NCI-H2107 treated with DMSO at 0.1 percent for 48 hours (cell line): ENCODE data around the gene REEP6.
A peak's percentile ranks its signal among the peaks of the same experiment; 100 is the strongest.
"Not testable (repeated sequence)": the region's sequence is repeated elsewhere in the genome, so short reads cannot be mapped to it uniquely, and the experiment has no call there.

ENCODE experiments used
- DNase-seq: peaks from one replicate; lab custom pipeline; 2025; ENCODE audit not compliant: unreplicated experiment; lab: John Stamatoyannopoulos, UW

REEP6 gene

DNA sequence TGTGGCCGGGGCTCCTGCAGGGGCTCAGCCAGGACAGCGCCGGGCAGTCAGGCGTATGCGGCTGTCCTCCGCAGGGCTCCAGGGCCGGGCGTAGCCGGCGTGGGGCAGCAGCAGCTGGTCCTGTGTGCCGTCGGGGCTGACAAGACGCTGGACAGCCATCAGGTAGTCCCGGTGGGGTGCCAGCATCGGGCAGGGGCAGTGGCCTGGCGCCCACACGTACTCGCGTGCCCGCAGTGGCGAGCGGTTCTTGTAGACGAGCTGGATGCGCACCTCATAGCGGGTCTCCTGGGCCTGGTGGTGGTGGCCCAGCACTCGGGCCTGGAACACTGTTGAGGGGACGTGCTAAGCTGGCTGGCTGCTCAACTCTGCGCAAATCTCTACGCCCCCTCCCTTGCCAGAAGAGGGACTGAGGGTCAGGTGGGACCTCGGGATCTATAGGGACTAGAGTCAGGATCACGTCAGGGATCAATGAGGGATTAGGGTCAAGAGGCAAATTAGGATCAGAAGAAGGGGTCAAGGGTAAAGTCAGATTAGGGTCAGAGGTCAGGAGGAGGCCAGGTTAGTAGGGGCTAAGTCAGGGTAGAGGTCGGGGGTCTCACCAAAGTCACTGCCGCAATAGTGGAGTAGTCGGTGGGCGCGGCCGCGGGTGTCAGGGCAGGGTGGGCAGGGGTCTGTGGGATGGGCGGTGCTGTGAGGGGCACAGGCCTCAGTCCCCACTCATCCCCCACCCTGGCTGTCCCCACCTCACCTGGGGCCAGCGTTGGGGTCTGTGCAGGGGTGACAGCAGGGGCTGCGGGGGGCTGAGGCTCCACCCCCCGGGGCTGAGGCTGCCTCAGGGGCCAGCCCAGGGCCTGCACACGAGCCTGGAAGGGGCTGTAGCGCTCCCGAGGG is 15.3 kb downstream of the REEP6 start:
- no peak for DNase-seq

DNA sequence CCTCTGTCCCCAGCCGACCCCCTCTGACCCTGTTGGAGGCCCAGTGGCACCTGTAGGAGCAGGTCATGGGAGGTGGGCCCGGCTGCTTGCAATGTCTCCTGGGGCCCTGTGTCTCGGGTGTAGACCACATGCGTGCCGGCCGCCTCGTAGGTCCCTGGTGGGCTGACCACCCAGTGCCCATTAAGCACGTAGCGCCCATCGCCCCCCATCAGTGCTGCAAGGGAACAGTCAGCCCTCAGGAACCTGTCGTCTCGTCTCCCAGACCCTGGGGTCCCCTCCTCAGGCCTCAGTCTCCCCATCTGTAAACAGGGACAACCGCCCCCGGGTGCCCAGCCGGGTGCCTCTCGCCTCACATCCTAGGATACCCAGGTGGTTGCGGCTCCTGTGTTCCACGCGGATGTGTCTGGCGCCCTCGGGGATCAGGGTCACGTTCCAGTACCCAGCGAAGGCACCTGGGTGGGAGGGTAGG is 16.2 kb downstream of the REEP6 start:
- no peak for DNase-seq

DNA sequence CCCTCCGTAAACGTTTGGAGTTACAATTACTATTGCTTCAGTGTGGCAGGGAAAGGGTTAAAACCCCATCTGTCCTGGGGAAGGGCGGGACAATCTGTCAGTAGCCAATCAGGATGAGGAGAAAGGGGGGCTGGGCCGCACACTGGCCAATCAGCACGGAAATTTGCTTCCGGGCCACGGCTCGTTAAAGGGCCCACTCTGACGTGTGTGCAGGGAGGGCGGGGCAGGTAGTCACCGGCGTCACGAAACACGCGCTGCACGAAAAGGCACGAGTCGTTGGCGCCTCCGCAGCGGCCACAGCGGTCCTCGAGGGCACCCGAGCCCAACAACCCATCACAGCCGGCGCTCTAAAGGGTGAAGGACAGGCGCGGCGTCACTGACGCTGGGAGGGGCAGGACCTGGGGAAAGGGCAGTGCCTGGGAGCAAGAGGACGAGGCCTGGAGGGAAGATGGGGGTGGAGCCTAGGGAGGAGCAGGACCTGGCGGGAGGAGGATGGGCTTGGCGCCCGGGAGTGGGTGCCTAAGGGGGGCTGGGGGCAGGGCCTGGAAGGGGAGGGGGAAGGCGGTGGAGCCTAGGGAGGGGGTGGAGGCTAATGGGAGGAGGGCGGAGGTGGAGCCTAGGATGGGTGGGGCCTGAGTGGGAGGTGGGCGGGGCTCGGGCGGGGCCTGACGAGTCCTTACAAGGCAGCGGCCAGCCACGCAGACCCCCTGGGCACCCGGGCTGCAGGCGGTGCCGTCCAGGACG is 17.0 kb downstream of the REEP6 start:
- peak; percentile 16 for DNase-seq

DNA sequence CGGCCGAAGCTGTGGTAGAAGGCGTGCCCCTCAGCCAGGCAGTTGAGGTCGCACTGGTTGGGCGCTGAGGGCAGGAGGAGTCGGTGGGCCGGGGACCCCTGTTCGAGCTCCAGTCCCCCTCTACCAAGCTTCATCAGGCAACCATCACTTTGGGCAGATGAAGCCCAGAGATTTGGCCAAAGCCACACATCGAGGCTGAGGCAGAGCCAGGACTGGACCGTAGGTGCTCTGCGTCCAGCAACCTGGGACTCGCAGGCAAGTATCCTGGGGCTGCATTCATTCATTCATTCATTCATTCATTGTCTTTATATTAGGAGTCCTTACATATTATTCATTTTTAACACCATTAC is 17.5 kb downstream of the REEP6 start:
- no peak for DNase-seq

DNA sequence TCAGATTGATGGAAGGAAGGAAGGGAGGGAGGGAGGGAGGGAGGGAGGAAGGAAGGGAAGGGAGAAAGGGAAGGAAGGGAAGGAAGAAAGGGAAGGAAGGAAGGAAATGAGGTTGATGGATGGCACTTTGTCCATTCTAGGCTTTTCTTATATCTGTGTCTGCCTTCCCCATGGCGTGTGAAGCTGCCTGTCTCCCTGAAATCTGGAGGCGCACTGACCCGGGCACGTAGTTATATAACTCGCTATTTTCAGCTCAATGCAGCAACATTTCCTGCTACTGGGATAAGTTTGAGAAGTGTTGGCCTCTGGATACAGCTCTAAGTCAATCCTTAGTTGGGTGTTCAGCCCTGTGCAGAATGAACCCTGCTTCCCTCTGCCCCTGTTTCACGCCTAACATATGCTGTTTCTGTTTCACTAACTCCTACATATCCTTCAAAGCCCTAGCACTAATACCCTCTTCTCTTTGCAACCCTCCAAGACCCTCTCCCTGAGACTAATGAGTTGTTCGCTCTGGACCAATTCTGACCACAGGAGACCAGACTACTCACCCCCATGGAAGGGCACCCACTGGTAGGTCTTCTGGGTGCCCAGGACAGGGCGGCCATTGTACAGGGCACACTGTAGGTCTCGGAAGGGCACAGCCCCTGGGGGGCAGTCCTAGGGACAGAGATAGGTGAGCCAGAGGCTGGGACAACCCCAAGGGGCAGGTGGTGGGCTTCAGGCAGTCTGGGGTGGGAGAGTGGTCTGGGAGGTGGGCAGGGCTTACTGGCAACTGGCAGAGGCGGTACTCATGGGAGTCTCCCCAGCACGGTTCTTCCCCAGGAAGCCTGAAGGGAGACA is 18.8 kb downstream of the REEP6 start:
- DNase-seq: no peak

DNA sequence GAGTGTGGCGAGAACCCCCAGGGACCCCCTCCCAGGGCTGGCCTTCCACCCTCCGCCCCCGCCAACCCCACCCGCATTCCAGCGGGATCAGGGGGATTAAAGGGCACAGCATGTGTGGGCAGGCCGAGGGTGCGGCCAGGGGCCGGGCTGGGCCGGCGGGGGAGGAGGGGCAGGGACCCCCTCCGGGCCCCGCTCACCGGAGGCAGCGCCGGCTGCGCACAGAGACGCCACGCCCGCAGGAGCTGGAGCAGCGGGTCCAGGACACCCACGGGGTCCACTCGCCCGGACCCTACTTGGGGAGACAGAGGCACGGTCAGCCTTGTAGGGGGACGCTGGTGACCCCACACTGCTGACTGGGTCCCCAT is 19.4 kb downstream of the REEP6 start:
- DNase-seq: no peak

DNA sequence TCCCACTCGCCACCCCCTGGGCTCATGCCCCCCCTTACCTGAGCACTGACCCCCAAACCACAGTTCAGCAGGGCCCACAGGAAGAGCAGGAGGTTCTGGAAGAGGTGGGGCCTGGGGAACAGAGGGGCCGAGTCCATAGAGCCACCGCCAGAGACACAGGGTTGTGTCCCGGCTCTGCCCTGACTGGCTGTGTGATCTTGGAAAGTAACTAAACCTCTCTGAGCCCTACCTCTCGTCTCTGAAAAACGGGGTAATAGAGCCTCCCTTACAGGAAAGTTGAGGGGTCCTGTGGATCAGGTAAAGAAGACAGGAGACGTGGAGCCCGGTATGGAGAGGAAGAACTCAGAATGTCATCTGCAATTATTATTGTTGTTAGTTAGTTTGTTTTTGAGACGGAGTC is 19.8 kb downstream of the REEP6 start:
- no peak for DNase-seq

DNA sequence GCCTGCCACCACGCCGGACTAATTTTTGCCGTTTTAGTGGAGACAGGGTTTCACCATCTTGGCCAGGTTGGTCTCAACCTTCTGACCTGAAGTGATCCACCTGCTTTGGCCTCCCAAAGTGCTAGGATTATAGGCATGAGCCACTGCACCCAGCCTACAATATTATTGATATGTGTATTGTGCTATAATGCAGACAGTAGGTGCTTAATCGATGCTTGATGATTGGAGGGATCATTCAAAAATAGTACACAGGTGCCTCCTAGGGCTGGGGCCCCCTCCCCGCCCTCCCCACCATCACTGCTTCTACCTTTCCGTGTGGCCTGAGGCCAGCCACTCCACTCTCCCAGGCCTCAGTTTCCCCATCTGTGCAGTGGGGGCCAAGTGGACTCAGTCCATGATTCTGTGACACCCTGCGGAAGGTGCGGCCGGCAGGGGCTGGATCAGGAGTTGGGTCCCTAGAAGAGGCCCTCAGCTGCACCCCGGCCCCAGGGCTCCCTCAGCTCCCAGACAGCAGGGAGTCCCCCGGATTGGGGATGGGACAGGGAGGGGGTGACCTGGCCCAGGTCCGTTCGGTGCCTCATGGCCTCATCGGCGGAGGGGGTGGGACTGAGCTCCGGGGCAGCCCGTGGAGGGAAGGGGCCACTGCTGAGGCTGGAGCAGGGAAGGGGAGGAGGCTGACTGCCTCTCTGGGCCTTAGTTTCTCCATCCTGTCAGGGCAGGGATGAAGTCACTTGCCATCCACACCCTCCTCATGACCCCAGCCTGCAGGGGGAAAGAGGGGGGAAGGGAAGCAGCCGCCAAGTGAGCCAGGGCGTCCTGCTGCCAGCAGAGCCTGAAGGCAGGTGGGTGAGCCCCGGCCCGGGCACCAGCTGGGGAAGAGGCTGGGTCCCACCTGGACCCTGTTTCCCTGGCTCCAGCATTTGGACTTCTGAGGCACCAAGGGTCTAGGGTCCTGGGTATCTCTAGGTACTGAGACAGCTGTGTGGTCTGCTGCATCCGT is 20.6 kb downstream of the REEP6 start:
- DNase-seq: no peak

DNA sequence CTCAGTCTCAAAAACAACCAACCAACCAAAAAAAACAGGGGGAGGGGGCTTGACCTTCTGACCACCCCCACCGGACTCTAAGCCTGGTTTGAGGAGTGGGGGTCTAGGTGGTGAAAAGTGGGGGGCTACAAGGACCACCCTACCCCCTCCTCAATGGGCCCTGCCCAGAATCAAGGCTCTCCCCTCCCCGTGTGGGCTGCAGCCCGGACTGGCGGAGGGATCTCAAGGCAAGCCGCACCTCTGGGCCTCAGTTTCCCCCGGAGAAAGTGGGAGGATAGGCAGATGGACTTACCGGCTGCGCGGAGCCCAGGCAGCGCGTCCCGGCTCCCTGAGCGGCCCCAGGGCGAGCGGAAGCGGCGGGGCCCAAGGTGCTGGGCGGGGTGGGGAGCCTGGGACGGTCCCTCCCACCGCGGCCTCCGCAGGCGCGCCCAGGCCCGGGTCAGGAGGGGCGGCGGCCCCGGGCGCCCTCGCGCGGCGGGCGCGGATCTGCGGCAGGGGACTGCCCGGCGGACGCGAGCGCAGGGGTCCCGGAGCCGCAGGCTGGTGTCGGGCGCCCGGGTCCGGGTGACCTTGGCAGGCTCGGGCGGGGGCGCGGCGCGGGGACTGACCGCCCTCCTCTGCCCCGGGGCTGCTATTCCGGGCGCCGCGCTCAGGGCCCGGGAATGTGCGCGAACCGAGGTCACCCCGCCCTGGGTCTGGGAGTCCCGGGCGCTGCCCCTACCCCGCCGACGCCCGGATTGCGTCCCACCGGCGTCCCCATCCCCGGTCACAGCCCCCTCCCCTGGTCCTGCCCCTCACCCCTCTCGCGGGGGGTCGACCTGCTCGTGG is 21.9 kb downstream of the REEP6 start, which contains the start of gene ADAMTSL5:
Gene ADAMTSL5, minus strand, starts transcription at position 349 of the 828 bp plus-strand sequence. CDS start 2,076 bp downstream, outside the sequence.
- no peak for DNase-seq

DNA sequence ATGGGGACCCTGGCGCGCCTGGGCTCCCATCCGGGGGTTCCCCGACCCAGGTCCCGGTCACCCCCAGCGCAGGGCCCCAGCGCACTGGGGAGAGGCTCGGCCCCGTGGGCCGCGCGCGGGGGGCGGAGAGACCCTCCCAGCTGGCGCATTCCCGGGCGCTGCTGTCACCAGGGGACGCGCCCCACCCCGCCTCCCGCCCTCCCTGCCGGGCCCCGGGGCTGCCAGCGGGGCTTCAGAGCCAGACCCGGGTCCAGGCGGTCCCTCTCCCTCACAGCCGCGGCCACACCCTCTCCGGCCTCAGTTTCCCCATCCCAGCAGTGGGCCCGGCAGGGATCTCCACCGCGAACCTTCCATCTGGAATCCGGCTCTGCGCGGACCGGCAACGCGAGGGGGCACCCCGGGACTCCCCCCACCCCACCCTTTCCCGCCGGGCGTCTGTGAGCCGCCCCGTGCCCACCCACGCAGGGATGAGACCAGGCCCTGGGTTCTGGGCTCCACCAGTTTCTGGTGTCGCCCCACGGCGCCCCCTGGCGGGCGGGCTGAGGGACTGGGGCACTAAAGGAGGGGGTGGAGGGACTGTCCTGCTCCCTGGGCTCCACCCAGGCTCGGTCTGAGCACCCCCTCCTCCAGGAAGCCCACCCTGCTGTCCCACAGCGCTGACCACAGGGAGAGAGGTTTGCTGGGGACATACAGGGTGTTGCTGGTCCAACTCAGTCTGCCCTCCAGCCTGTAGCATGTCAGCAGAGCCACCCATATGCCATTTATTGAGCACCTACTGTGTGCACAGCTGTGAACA is 22.7 kb downstream of the REEP6 start:
- no peak for DNase-seq

DNA sequence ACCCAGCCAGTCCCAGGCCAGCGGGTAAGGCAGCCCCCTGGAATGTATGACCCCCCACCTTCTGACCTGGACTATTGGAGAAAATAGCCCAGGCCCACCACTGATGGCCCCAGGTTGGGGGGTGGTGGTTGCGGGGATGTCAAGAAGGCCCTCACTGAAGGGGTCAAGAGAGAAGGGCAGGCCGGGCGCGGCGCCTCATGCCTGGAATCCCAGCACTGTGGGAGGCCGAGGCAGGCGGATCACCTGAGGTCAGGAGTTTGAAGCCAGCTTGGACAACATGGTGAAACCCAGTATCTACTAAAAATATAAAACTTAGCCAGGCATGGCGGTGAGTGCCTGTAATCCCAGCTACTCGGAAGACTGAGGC is 23.3 kb downstream of the REEP6 start:
- DNase-seq: no peak

DNA sequence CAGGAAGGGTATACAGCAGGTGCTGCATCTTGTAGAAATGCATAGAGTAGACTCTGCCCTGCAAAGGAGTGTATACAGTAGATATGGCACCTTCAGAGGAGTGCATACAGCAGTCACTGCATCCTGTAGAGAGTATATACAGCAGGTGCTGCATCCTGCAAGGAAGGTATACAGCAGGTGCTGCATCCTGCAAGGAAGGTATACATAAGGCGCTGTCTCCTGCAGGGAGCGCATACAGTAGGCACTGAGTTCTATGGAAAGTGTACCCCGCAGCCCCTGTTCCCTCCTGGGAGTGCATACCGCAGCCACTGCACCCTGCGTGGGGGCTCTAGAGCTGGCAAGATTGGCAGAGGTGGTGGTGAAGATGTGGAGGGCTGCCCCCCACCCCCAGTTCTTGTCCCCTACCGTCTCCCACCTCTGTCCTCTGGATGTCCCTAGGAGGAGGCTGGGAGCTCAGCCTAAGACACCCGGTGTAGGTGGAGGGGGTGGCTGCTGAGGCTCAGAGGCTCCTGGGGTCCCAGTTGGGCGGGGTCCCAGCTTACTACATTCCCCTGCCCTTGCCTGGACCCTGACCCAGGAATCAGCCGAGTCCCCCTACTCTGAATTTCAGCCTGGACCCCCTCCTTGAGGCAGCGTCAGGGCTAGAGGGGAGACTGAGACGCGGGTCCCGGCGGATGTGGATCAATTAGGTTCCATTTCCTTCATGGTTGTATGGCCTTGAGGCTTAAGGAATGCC is 24.2 kb downstream of the REEP6 start:
- DNase-seq: no peak

DNA sequence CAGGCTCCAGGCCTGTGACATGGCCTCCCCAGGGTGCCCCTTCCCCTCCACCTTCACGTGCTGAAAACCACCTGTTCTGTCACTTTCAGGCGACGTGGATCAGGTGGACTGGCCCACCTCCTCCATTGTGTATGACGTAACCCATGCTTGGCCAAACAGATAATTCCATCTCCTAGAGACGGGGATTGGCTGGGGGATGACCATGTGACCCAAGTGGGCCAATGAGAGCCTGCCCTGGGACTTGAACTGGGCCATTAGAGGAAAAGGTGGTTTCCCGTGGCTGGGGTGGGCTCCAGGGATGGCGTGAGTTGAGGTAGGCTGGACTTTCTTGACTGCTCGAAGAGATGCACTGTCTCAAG is 25.4 kb downstream of the REEP6 start:
- no peak for DNase-seq

DNA sequence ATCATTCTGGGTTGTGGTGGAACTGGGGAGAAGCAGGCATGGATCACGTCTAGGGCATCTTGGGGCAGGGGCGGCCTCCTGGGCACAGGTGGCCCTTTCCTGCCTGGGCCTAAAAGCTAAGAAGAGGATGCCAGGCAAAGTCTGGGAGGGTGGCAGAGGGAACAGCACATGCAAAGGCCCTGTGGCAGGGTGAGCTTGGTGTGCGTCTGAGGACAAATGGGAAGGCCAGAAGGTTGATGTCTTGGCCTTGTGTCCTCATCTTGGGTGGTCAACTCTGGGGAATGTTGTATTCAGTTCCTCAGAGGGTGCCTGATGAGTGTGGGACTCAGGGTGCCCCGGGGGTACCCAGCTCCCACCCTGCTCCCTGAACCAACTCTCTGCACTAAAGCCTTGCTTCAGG is 27.5 kb downstream of the REEP6 start:
- DNase-seq: no peak

DNA sequence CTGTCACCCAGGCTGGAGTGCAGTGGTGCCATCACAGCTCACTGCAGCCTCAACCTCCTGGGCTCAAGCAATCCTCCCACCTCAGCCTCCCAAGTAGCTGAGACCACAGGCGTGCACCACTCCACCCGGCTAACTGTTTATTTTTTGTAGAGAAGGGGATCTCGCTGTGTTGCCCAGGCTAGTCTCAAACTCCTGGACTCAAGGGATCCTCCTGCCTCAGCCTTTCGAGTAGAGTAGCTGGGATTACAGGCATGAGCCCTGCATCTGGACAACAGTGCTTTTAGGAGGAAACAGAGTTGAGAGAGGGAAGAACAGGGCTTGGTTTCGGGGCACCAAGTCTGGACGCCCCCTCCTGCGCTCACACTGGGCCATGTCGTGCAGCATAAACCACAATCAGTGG is 28.8 kb downstream of the REEP6 start:
- not testable (repeated sequence) for DNase-seq

DNA sequence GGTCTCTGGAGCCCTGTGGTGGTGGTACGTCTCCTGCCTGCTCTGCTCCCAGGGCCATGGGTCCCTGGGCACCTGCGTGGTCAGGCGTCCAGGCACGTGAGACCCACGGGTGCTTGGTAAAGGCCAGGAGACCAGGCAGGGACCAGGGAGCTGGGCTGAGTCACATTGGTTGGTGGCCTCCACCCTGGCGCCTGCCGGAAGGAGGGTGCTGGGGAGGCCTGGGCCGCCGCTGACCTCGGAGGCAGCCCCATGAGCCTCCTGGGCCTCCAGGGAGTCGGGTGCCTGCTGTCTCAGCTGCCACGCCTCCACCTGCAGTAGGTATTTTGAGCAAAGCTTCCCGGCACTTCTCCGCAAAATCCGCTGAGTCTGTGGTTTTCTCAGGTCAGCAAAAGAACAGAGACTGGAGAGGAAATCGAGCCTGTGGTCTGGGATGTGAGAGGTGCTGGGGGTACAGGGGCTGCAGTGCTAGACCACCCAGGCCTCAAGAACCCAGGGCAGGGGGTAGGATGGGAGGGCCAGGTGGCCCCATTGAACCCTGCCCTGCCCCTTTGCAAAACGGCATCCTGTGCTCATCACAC is 29.3 kb downstream of the REEP6 start:
- no peak for DNase-seq

DNA sequence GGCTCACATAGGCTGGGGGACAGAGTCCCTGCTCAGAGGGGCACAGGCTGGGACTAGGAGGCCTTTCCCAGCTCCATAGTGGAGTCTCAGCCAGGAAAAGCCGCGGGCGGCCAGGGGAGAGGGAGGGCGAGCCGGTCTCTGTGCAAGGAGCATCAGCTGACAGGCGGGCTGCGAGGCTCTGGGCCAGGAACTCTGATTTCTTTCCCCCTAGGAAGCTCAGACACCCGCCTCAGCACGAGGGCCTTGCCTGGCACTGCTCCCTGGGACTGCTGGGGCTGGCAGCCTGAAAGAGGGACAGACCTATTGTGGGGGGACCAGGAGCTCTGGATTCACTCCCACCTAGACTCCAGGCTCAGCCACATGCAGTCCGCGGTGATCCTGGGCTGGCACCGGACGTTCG is 30.7 kb downstream of the REEP6 start:
- no peak for DNase-seq

DNA sequence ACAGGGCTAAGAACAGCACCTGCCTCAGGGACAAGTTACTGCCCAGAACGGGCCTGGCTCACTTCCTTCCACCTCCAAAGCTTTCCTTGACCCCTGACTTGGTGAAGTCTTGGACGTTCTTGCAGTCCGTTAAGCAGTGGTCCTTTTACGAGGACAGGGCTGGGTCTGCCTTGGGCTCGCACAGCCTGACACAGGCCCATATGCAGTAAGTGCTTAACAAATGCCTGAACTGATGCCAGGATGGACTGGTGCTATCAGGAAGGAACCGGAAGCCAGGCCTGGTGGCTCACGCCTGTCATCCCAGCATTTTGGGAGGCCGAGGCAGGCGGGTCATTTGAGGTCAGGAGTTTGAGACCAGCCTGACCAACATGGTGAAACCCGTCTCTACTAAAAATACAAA is 31.1 kb downstream of the REEP6 start:
- DNase-seq: no peak
